Testis (tissue), 3 donors: ENCODE data around the gene RERE. TPM values are rescaled to one million over a fixed set of nuclear protein-coding genes. Genes with fewer than 3 reads are reported as not detected.

ENCODE experiments used
- DNase-seq: peaks from one replicate; pipeline ENCODE4 v3.0.0-alpha.2; 2019
- H3K27ac ChIP-seq, 2 donors: fragments of 200-600 bp; sonication (generic); one replicate each; pipeline ENCODE4 v1.5.1; 2019
- H3K27me3 ChIP-seq: fragments of 200-600 bp; sonication (generic); one replicate; pipeline ENCODE4 v1.5.1; 2019
- H3K36me3 ChIP-seq: fragments of 200-600 bp; sonication (generic); one replicate; pipeline ENCODE4 v1.5.1; 2017; ENCODE audit warnings: low read depth; ENCODE audit errors: missing control alignments
- H3K4me1 ChIP-seq: fragments of 200-600 bp; sonication (generic); one replicate; pipeline ENCODE4 v1.5.1; 2019
- H3K4me3 ChIP-seq, 2 donors: fragments of 200-600 bp; sonication (generic); one replicate each; pipeline ENCODE4 v1.5.1; 2017 to 2019
- H3K9me3 ChIP-seq: fragments of 200-600 bp; sonication (generic); one replicate; pipeline ENCODE4 v1.5.1; 2017
- POLR2A ChIP-seq: fragments of 450-650 bp; IDR thresholded peaks from one replicate; pipeline ENCODE4 v1.6.1; 2017; ENCODE audit warnings: antibody characterized with exemption, mild to moderate bottlenecking, moderate library complexity
- WGBS, 2 donors: methylation state at CpG; one replicate each; pipeline ENCODE4 v1.1.5; 2018; 5-methylcytosine and 5-hydroxymethylcytosine counted together
- intact Hi-C: fragments of 100-400 bp; cut with DNase I; formaldehyde crosslinking; loops from one replicate; pipeline ENCODE4 v1.15.1; 2023; ENCODE audit warnings: low total_unique reads
- polyA plus RNA-seq: library from polyadenylated mRNA; stranded (reverse); fragments of 350-450 nt; fragmentation: Illumina TruSeq; extraction: RNeasy Lipid Tissue Mini Kit (QIAGEN cat#74804); gene quantifications from one replicate; pipeline ENCODE4 v1.2.3, GENCODE V29; 2014; ENCODE audit warnings: low read depth, low replicate concordance; ENCODE audit not compliant: insufficient read depth
- total RNA-seq, 2 donors: library from RNA; depleted of rRNA; stranded (reverse); fragments of >200 nt; gene quantifications; one replicate each; pipeline ENCODE4 v1.2.3, GENCODE V29; 2016
- TF ChIP-seq, protein P1 (sequence below), 3 experiments: fragments of 450-650 bp in 2 of 3; fragments of 200-600 bp in 1 of 3; sonication (generic) in 1 of 3; IDR thresholded peaks; one replicate each; pipeline ENCODE4 v1.5.1; 2016 to 2019; ENCODE audit warnings: antibody characterized with exemption in 3 of 3, mild to moderate bottlenecking in 2 of 3, moderate library complexity in 1 of 3

The RERE gene
- total and polyA plus RNA-seq, 3 donors from 2014 or later = 90.8 to 229 (median 203) TPM

GRCh38 chr1:8640950-8641349 lies 176.5 kb downstream of the RERE start:
- Histone ChIP-seq H3K36me3 (no peaks in the 10 kb centered on the region), H3K27ac (no peak overlapping the region), H3K27me3 (no peaks in the 10 kb centered on the region), H3K4me1 (no peaks in the 10 kb centered on the region), H3K4me3 (no peak overlapping the region), H3K9me3 (no peaks in the 10 kb centered on the region)
- 60 to 75% methylated on average over 1 of the region's 1 CpG for WGBS, 2 donors
- no peak for DNase-seq
- intact Hi-C loops = no loop called here
- no peak for TF ChIP-seq POLR2A
- TF ChIP-seq, protein P1, sequence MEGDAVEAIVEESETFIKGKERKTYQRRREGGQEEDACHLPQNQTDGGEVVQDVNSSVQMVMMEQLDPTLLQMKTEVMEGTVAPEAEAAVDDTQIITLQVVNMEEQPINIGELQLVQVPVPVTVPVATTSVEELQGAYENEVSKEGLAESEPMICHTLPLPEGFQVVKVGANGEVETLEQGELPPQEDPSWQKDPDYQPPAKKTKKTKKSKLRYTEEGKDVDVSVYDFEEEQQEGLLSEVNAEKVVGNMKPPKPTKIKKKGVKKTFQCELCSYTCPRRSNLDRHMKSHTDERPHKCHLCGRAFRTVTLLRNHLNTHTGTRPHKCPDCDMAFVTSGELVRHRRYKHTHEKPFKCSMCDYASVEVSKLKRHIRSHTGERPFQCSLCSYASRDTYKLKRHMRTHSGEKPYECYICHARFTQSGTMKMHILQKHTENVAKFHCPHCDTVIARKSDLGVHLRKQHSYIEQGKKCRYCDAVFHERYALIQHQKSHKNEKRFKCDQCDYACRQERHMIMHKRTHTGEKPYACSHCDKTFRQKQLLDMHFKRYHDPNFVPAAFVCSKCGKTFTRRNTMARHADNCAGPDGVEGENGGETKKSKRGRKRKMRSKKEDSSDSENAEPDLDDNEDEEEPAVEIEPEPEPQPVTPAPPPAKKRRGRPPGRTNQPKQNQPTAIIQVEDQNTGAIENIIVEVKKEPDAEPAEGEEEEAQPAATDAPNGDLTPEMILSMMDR (IDR thresholded peaks at IDR 0.05) = no peak

- Histone ChIP-seq H3K9me3 (no peaks in the 10 kb centered on the region), H3K27me3 (no peaks in the 10 kb centered on the region), H3K4me1 (no peaks in the 10 kb centered on the region), H3K4me3 (no peak overlapping the region), H3K27ac (no peak overlapping the region), H3K36me3 (no peaks in the 10 kb centered on the region)
- 88% methylated on average over 5 of the region's 5 CpGs for WGBS, 2 donors
- DNase-seq = no peak
- TF ChIP-seq, protein P1 (IDR thresholded peaks at IDR 0.05) = no peak
- no peak for TF ChIP-seq POLR2A
- intact Hi-C loops = no loop called here
Measured at GRCh38 chr1:8639148-8639547, 178.3 kb downstream of the RERE start.

GRCh38 chr1:8633741-8634501 lies 183.5 kb downstream of the RERE start:
- Histone ChIP-seq H3K27me3 (no peaks in the 10 kb centered on the region), H3K9me3 (no peaks in the 10 kb centered on the region), H3K27ac (no peak overlapping the region), H3K4me3 (no peak overlapping the region), H3K36me3 (no peaks in the 10 kb centered on the region), H3K4me1 (peaks cover 4% of the 10 kb centered on the region)
- DNase-seq = no peak
- TF ChIP-seq POLR2A = no peak
- TF ChIP-seq, protein P1 (IDR thresholded peaks at IDR 0.05) = no peak
- 94 to 97% methylated on average over 5 of the region's 5 CpGs for WGBS, 2 donors
- intact Hi-C loops = no loop called here

GRCh38 chr1:8632102-8632501 lies 185.3 kb downstream of the RERE start:
- TF ChIP-seq, protein P1 (IDR thresholded peaks at IDR 0.05) = no peak
- no peak for TF ChIP-seq POLR2A
- H3K36me3 ChIP-seq = no peaks in the 10 kb centered on the region
- WGBS, 2 donors = 78 to 85% methylated on average over 4 of the region's 4 CpGs
- intact Hi-C loops = no loop called here
- no peak for DNase-seq
- H3K4me3 ChIP-seq = no peak overlapping the region
- H3K4me1 ChIP-seq = peaks cover 6% of the 10 kb centered on the region
- H3K9me3 ChIP-seq = no peaks in the 10 kb centered on the region
- H3K27ac ChIP-seq = no peak overlapping the region
- no peaks in the 10 kb centered on the region for H3K27me3 ChIP-seq

DNA sequence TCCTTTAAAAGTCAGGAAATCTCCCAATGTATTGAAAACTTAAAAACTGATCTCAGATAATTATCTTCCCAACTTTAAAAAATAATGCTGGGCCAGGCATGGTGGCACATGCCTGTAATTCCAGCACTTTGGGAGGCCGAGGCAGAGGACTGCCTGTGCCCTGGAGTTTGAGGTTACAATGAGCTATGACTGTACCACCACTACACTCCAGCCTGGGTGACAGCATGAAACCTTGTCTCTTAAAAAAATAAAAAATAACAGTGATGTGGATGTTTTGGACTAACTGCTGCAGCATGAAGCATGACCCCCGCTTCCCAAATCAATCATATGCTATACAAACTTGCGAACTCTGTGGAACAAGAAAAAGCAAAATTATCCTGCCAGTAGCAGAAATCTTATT lies 186.3 kb downstream of the RERE start:
- Histone ChIP-seq H3K27ac (no peak overlapping the region), H3K4me1 (peaks cover 15% of the 10 kb centered on the region), H3K36me3 (no peaks in the 10 kb centered on the region), H3K27me3 (no peaks in the 10 kb centered on the region), H3K4me3 (no peak overlapping the region), H3K9me3 (no peaks in the 10 kb centered on the region)
- no peak for DNase-seq
- WGBS, 2 donors = 92 to 100% methylated on average over 3 of the region's 3 CpGs
- TF ChIP-seq, protein P1 (IDR thresholded peaks at IDR 0.05) = no peak
- TF ChIP-seq POLR2A = no peak
- intact Hi-C loops = no loop called here
